T-helper 1 cell treated with Interleukin-12 subunit alpha and Interleukin-12 subunit beta and Interleukin-4 antibody, amounts not matched to agents 30 ng/mL and 1 ng/mL, for 36 hours (primary cell): Measurements from ENCODE around the gene RALGAPA1. TPM values are rescaled to one million over a fixed set of nuclear protein-coding genes. Genes with fewer than 3 reads are reported as not detected.

Source experiments
- intact Hi-C: fragments of 100-400 bp; cut with micrococcal nuclease; formaldehyde crosslinking; loops from one replicate; pipeline ENCODE4 v1.15.1; 2024
- total RNA-seq: library from RNA; stranded (reverse); gene quantifications from 2 replicates; pipeline ENCODE4 v1.2.3, GENCODE V29; 2022

Gene RALGAPA1
- total RNA-seq, 1 donor from 2014 or later = 57.2 TPM

GRCh38 chr14:35704793-35705493, 104.2 kb downstream of the RALGAPA1 start:
- intact Hi-C loops = no loop called here

DNA sequence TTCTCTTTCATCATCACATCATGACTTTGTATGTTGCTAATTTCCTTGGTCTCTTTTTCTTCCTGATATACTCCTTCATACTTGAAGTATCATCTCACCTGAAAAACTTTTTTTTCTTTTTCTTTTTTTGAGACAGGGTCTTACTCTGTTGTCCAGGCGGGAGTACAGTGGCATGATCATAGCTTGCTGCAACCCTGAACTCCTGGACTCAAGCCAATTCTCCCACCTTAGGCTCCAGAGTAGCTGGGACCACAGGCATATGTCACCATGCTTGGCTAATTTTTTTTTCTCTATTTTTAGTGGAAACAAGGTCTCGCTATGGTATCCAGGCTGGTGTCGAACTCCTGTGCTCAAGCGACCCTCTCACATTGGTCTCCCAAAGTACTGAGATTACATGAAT, 107.6 kb downstream of the RALGAPA1 start:
- intact Hi-C loops = no loop called here

- intact Hi-C loops = no loop called here
These were observed 109.2 kb downstream of the RALGAPA1 start for GRCh38 chr14:35699791-35700444.

DNA sequence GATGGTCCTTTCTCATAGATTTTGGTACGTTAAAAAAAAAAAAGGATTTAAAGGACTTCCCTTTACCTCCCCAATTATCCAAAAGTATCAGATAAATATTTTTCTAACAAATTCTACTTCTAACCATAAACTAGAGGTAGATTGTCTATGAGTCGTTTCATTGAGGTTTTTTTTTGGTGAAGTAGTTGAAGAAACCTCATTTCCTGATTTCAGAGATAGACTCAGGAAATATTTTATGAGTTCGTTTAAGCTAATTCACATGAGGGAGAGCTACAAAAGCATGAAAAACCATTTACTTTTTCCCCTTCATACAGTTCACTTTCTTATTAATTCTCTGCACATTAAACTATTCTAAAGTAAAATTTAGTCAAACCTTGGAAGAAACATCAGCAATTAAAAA, 112.5 kb downstream of the RALGAPA1 start:
- intact Hi-C loops = no loop called here

GRCh38 chr14:35696119-35696518, 113.0 kb downstream of the RALGAPA1 start:
- intact Hi-C loops = no loop called here

- intact Hi-C loops = no loop called here
These were observed 113.4 kb downstream of the RALGAPA1 start for GRCh38 chr14:35695647-35696046.

- intact Hi-C loops = no loop called here
These were observed 114.0 kb downstream of the RALGAPA1 start for GRCh38 chr14:35695072-35695471.

DNA sequence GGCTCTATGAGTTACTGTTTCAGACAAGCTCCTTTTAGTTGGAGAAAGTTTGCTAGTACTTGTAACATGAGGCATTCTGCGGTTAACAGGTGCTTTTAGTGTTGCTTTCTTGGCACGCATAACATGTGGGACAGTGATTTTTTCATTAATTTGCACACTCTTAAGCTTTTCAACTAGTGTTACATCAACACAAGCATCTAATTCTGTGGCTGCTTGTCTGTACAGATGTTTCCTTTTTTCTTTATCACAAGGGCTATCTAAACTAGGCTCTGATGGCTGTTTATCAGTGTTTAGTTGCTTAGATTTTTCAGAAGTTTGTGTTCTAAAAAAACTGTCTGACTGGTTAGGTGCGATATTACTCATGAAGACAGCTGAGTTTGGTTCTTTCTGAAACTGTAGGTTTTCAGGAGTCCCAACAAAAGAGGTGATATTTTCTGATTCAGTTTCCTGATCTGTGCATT, 120.1 kb downstream of the RALGAPA1 start:
- intact Hi-C loops = loop anchor here (5.0 to 10.0 kb wide), 2 partner anchors 567 to 1014 kb away; partner anchors contain the start of genes PPP2R3C and PRORP

DNA sequence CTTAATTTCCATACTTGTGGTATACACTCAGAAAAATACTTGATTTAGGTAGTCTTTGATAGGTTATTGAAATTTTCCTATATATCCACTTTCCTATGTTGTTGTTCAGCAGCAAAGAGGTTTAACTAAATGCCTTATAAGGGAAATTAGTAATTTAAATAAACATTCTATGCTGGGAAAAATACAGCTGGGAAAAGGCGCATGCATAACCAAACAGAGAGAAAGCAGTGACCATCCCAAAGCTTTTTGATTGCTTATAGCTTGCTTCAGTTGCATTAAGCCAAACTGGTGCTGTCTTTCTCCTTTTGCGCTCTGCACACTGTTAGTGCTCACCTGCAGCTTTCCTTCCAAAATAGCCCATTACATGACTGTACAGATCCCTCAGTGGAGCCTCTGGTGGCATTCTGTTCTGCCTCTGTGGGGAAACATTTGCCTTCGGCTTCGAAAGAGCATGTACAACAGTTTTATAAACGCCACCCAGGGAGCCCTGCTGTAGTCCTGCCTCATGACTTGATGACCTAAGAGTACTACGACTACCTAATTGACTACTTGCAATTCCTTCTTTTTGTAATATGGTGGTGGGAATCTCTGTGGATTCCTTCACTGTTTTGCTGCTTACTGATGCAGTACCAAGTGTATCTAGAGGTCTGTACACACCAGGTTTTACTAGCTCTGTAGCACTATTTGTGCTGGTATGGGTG, 120.8 kb downstream of the RALGAPA1 start:
- intact Hi-C loops = loop anchor here (5.0 to 10.0 kb wide), 2 partner anchors 566 to 1013 kb away; partner anchors contain the start of genes PPP2R3C and PRORP

DNA sequence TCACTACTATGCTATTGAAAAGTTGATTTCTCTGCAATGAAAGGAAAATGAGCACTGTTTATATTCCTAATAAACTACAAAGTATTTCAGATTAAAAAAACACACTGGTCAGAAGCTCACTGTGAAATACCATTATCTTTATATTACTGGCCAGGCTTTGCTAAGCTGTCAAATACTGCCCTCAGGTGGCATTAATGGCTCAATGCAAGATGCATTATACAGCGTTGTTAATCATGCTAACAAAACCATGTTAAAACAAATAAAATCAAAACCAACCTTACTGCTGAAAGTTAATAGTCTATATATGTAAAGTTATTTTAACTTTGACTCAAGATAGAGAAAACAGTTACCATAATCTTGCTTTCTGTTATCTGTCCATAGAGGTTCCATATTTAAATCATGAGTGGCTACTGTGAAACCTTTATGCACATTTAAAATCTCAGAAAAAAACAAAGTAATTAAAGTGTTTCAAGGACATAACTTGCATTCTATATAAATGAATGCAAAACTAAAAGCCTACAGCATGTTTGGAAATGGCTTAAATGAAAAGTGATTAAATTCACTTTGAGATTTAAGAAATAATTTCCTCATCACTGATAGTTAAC, 121.7 kb downstream of the RALGAPA1 start:
- intact Hi-C loops = loop anchor here (1.0 to 10.0 kb wide), 10 partner anchors 121 to 1013 kb away; partner anchors contain the start of genes INSM2, PPP2R3C, PRORP and RALGAPA1

- intact Hi-C loops = loop anchor here (10.0 kb wide), 1 partner anchor 1009 kb away; no protein-coding TSS in a partner anchor
These were observed 125.4 kb downstream of the RALGAPA1 start for GRCh38 chr14:35683688-35684087.

DNA sequence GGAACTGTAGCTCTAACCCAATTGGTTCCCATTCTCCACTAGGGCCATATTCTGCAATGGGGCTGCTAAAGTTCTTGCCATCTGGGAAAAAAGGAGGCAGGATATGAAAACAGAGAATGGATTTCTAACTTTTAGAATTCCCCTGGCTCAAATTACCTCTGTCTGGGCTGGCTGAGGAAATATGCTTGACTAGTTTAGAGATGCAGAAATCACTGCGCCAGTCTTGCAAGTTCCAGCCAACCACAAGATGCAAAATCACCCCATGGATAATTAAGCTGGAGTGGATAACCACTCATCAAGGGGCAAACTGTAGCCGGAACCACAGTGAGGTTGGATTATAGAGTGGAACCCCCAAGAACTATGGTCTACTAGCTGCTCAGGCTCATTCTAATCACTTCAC, 126.3 kb downstream of the RALGAPA1 start:
- intact Hi-C loops = loop anchor here (10.0 kb wide), 1 partner anchor 1008 kb away; no protein-coding TSS in a partner anchor

- intact Hi-C loops = no loop called here
These were observed 130.6 kb downstream of the RALGAPA1 start for GRCh38 chr14:35678403-35679028.

GRCh38 chr14:35669782-35670181, 139.3 kb downstream of the RALGAPA1 start:
- intact Hi-C loops = no loop called here

- intact Hi-C loops = no loop called here
These were observed 142.6 kb downstream of the RALGAPA1 start for GRCh38 chr14:35666429-35667043.

DNA sequence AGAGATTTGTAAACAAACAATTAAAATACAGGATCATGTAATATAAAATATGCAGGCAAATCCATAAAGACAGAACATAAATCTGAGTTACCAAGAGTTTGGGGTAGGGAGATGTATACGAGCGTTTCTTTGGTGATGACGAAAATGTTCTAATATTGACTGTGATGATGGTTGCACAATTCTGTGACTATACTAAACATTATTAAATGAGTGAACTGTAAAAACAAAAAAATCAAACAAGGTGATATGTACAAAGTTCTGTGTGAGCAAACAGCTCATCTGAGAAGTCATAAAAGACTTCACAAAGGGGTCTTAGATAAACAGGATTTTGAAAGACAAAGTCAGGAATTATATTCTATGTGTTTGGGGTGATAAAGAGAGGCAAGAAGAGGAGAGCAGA, 147.2 kb downstream of the RALGAPA1 start:
- intact Hi-C loops = no loop called here

GRCh38 chr14:35653045-35653444, 156.1 kb downstream of the RALGAPA1 start:
- intact Hi-C loops = no loop called here

DNA sequence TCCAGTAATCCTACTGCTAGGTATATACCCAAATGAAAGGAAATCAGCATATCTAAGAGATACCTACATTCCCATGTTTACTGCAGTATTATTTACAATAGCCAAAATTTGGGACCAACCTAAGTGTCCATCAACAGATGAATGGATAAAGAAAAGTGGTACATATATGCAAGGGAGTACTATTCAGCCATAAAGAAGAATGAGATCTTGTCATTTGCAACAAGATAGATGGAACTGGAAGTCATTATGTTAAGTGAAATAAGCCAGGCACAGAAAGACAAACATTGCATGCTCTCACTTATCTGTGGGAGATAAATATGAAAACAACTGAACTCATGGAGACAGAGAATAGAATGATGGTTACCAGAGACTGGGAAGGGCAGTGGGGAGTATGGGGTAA, 165.6 kb downstream of the RALGAPA1 start:
- intact Hi-C loops = no loop called here

- intact Hi-C loops = no loop called here
These were observed 171.2 kb downstream of the RALGAPA1 start for GRCh38 chr14:35637851-35638250.

DNA sequence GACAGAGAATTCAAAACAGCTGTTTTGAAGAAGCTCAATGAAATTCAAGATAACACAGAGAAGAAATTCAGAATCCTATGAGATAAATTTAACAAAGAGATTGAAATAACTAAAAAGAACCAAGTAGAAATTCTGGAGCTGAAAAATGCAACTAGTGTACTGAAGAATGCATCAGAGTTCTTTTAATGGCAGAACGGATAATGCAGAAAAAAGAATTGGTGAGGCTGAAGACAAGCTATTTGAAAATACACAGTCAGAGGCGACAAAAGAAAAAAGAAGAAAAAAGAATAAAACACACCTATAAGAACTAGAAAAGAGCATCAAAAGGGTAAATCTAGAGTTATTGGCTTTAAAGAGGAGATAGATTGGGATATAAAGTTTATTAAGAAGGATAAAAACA, 171.8 kb downstream of the RALGAPA1 start:
- intact Hi-C loops = no loop called here
